Muscle layer of duodenum (tissue), 2 donors: ENCODE data around the gene NR6A1.

Source experiments
- H3K27ac ChIP-seq: one replicate; pipeline ENCODE4 v1.7.0; 2013; ENCODE audit warnings: mild to moderate bottlenecking, low read length
- H3K27me3 ChIP-seq: one replicate; pipeline ENCODE4 v1.7.0; 2013; ENCODE audit warnings: low read depth, mild to moderate bottlenecking, control low read depth, low read length
- H3K36me3 ChIP-seq, 2 donors: one replicate each; pipeline ENCODE4 v1.7.0; 2013; ENCODE audit warnings: low read length in 2 of 2, control low read depth in 1 of 2, mild to moderate bottlenecking in 1 of 2; ENCODE audit not compliant: insufficient read depth in 2 of 2, control insufficient read depth in 1 of 2
- H3K4me1 ChIP-seq, 2 donors: one replicate each; pipeline ENCODE4 v1.7.0; 2013; ENCODE audit warnings: low read length in 2 of 2, mild to moderate bottlenecking in 2 of 2, control low read depth in 1 of 2, moderate library complexity in 1 of 2; ENCODE audit not compliant: insufficient read depth in 2 of 2, control insufficient read depth in 1 of 2
- H3K4me3 ChIP-seq, 2 donors: one replicate each; pipeline ENCODE4 v1.7.0; 2013; ENCODE audit warnings: low read length in 2 of 2, low read depth in 1 of 2, mild to moderate bottlenecking in 1 of 2
- H3K9me3 ChIP-seq, 2 donors: one replicate each; pipeline ENCODE4 v1.7.0; 2013; ENCODE audit warnings: low read length in 2 of 2, control low read depth in 1 of 2, mild to moderate bottlenecking in 1 of 2; ENCODE audit not compliant: control insufficient read depth in 1 of 2
- donor health status: healthy.

The NR6A1 gene

DNA sequence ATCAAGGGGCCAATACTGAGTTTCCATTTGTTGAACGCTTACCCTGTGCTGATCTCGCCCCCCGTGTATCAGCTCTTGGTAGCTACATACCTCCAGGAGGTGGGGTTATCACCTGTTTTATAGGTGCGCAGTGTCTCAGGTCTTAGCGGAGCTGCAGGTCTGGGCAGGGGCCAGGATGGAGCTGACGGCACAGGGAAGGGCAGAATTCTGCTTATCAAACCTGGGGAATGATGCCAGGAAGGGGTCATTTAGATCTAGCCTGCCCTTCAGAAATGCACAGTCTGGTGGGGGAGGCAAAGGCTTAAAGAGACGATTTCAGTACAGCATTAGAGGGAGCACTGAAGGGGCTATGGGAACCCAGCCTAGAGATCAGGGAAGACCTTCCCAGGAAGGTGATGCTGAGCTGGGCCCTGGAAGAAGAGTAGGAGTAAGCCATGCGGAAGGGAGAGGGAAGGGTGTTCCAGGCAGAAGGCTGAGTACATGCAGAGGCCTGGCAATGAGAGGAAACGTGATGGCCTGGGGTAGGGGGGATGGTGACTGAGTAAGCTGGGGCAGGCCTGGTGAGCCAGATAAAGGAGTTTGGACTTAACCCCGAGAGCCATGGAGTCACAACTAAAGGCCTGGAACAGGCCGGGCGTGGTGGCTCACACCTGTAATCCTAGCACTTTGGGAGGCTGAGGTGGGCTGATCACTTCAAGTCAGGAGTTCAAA lies 37.3 kb upstream of the NR6A1 start:
- Histone ChIP-seq H3K4me1 (peaks cover 4 to 26% of the 10 kb centered on the region in 2 donors), H3K36me3 (no peaks in the 10 kb centered on the region), H3K4me3 (no peak overlapping the region), H3K27ac (no peak overlapping the region), H3K9me3 (no peaks in the 10 kb centered on the region), H3K27me3 (no peaks in the 10 kb centered on the region)

- no peak overlapping the region for H3K27ac ChIP-seq
- no peaks in the 10 kb centered on the region for H3K9me3 ChIP-seq
- H3K27me3 ChIP-seq: no peaks in the 10 kb centered on the region
- H3K4me3 ChIP-seq: no peak overlapping the region
- peaks cover 1 to 5% of the 10 kb centered on the region in 2 donors for H3K4me1 ChIP-seq
- H3K36me3 ChIP-seq: peaks cover 0 to 6% of the 10 kb centered on the region in 2 donors
Observed at GRCh38 chr9:124805186-124805585, 34.1 kb upstream of the NR6A1 start.

DNA sequence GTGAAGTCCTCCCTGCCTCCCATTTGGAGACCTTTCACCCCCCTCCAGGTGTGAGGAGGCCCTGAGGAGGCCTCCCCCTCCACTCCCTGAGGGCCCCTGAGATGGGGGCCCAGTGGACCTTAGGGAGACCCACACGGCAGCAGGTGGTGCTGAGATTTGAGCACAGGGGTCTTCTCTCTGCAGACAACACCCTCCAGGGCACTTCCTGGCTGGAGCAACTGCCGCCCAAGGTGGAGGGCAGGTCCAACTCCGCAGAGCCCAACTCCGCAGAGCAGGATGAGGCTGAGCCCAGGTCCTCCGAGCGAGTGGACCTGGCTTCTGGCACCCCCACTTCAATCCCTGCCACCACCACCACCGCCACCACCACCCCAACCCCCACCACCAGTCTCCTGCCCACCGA lies 32.8 kb upstream of the NR6A1 start:
- Histone ChIP-seq H3K27ac (no peak overlapping the region), H3K9me3 (no peaks in the 10 kb centered on the region), H3K36me3 (peaks cover 0 to 6% of the 10 kb centered on the region in 2 donors), H3K4me1 (peaks cover 5 to 12% of the 10 kb centered on the region in 2 donors), H3K4me3 (no peak overlapping the region), H3K27me3 (no peaks in the 10 kb centered on the region)

GRCh38 chr9:124802426-124802825 lies 31.3 kb upstream of the NR6A1 start:
- peaks cover 5 to 20% of the 10 kb centered on the region in 2 donors for H3K4me1 ChIP-seq
- no peaks in the 10 kb centered on the region for H3K9me3 ChIP-seq
- peaks cover 0 to 6% of the 10 kb centered on the region in 2 donors for H3K36me3 ChIP-seq
- H3K27me3 ChIP-seq: no peaks in the 10 kb centered on the region
- no peak overlapping the region for H3K27ac ChIP-seq
- H3K4me3 ChIP-seq: no peak overlapping the region

DNA sequence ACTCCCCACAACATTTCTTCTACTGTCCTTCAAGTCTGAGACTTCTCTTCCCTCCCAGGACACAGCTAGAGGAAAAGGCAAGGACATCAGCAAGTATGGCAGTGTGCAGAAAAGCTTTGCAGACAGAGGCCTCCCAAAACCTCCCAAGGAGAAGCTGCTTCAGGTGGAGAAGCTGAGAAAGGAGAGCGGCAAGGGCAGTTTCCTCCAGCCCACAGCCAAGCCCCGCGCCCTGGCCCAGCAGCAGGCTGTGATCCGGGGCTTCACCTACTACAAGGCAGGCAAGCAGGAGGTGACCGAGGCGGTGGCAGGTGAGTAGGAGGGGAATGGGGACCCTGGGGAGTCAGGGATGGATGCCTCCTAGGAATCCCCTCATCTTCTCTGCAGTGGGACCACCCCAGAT lies 30.2 kb upstream of the NR6A1 start:
- Histone ChIP-seq H3K36me3 (peaks cover 0 to 6% of the 10 kb centered on the region in 2 donors), H3K27me3 (no peaks in the 10 kb centered on the region), H3K9me3 (no peaks in the 10 kb centered on the region), H3K4me1 (peaks cover 5 to 31% of the 10 kb centered on the region in 2 donors), H3K4me3 (no peak overlapping the region), H3K27ac (no peak overlapping the region)

DNA sequence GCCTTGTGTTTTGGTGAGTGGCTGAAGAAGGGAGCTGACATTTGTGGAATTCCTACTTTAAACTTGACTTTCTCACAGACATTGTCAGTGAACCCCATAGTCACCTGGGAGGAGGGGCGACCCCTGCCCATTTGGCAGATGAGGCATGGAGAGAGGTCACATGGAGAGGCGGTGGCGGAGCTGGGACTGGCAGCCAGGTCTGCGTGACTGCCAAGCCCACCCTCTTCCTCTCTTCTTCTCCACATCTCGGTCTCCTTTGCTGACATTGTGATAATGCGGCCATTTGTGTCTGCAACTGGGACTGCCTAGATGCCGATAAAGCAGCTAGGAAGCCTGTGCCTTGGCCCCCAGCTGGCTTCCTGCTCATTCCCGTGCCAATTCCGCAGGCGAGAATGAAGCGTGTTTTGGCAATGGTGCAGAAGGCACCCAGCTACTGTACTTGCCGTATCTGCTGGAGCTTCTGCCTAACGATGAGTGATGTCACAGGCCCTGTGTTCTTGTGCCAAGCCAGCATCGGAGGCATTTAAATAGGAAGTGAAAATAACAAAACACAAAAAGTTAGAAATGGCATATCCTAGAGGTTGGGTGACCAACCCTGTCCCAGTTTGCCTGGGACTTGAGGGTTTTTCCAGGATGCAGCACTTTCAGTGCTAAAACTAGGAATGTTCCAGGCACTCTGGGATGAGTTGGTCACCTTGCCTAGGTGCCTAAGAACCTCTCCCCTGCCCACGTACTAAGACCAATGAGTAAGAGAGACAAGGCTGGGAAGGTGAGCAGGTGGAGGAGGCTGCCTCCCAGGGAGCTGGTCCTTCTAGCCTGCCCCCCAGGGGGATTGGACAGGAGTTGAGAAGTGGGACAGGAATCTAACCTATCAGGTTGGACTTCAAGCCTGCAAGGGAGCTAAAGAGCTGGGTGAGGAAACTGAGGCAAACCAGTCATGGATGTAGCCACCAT lies 29.5 kb upstream of the NR6A1 start:
- Histone ChIP-seq H3K4me1 (peaks cover 5 to 31% of the 10 kb centered on the region in 2 donors), H3K4me3 (no peak overlapping the region), H3K36me3 (peaks cover 0 to 6% of the 10 kb centered on the region in 2 donors), H3K27me3 (no peaks in the 10 kb centered on the region), H3K27ac (no peak overlapping the region), H3K9me3 (no peaks in the 10 kb centered on the region)

DNA sequence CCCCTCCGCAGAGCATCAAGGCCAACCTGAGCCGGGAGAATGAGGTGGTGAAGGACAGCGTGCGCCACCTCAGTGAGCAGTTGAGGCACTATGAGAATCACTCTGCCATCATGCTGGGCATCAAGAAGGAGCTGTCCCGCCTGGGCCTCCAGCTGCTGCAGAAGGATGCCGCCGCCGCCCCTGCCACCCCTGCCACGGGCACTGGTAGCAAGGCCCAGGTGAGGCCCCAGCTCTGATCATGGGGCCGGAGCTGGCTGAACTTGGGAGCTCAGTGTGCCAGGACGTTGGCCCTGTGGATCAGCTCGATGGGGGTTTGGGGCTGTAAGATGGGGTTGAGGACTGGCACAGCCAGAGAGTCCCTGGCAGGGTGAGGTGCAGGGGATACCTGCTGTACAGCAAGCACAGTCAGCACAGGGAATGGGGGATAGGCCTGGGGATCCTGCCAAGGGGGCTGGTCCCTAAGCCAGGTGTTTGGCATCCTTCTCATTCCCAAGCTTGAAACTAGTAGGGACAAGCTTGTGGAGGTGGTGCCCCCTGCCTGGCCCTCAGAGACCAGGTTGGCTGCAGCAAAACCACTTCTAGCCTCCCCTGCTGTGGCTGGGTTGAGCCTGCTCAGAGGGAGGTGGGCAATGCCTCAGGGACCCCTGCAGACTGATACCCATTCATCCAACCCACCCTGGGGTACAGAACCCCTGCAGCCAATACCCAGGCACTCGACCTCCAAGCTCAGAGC lies 28.3 kb upstream of the NR6A1 start:
- Histone ChIP-seq H3K36me3 (peaks cover 0 to 6% of the 10 kb centered on the region in 2 donors), H3K4me1 (peaks cover 5 to 31% of the 10 kb centered on the region in 2 donors), H3K4me3 (no peak overlapping the region), H3K27ac (no peak overlapping the region), H3K9me3 (no peaks in the 10 kb centered on the region), H3K27me3 (no peaks in the 10 kb centered on the region)

DNA sequence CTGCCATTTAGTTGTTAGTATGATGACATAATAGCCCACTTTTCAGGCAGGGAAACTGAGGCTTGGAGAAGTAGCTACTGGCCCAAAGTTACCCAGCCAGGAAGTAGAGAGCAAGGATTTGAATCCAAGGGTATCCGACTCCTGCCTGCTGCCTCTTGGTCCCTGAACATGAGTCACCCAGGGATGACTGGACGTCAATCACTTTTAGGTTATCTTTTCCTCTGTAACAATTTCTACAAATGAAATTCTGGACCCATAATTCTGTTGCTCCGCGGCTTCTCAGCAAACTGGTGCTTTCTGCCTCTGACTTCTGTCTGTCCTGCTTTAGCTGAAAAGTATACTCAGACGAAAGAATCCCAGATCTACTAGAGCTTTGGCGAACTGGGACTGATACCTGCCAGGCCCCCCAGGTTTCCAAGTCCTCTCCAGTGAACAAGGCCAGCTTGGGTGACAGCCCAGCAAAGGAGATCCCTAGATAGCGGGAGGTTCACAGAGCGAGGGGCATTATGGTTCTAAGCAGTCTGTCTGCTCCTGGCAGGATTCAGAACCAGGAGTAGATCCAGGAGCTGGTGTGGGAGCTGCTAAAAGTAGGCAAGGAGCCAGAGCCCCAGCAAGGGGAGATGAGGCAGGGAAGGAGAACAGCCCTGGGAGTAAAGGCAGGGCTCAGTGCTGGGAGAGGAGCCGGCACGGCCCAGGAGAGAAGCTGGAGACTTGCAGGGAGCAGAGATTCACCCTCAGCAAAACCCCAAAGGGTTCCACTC lies 26.4 kb upstream of the NR6A1 start:
- Histone ChIP-seq H3K9me3 (no peaks in the 10 kb centered on the region), H3K27ac (no peak overlapping the region), H3K4me1 (peaks cover 5 to 31% of the 10 kb centered on the region in 2 donors), H3K4me3 (no peak overlapping the region), H3K27me3 (no peaks in the 10 kb centered on the region), H3K36me3 (peaks cover 0 to 6% of the 10 kb centered on the region in 2 donors)

- Histone ChIP-seq H3K36me3 (no peaks in the 10 kb centered on the region), H3K9me3 (no peaks in the 10 kb centered on the region), H3K4me1 (peaks cover 5 to 31% of the 10 kb centered on the region in 2 donors), H3K4me3 (no peak overlapping the region), H3K27ac (no peak overlapping the region), H3K27me3 (no peaks in the 10 kb centered on the region)
Observed at GRCh38 chr9:124795881-124796431, 24.8 kb upstream of the NR6A1 start.

DNA sequence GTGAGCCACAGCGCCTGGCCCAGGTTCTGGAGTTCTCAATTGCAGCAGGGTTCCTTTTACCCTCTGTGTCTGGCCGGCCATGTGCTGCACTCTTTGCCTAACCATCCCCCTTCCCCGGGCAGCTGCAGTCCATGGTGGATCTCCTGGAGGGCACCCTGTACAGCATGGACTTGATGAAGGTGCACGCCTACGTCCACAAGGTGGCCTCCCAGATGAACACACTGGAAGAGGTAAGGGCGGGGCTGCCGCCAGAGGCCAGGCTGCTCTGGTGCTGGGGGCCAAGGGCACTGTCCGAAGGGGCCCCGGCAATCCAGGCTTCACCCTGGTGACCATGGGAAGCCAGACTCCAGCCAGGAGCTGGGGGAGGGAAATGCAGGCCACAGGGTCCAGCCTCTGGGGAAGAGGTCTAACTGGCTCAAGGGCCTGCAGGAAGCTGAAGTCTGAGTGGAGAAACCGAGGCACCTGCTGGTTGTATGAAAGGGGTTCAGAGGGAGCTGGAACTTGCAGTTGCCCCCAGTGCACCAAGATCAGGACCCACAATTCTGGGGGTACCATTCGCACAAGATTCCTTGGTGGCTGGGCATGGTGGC lies 23.9 kb upstream of the NR6A1 start:
- H3K36me3 ChIP-seq: no peaks in the 10 kb centered on the region
- H3K4me1 ChIP-seq: peaks cover 2 to 25% of the 10 kb centered on the region in 2 donors
- no peak overlapping the region for H3K27ac ChIP-seq
- no peaks in the 10 kb centered on the region for H3K27me3 ChIP-seq
- no peak overlapping the region for H3K4me3 ChIP-seq
- H3K9me3 ChIP-seq: no peaks in the 10 kb centered on the region
